ENCODE results near the gene HIBADH.

GRCh38 chr7:27703181-27703580 is 40.5 kb upstream of the HIBADH start:
- TF ChIP-seq, protein P1, sequence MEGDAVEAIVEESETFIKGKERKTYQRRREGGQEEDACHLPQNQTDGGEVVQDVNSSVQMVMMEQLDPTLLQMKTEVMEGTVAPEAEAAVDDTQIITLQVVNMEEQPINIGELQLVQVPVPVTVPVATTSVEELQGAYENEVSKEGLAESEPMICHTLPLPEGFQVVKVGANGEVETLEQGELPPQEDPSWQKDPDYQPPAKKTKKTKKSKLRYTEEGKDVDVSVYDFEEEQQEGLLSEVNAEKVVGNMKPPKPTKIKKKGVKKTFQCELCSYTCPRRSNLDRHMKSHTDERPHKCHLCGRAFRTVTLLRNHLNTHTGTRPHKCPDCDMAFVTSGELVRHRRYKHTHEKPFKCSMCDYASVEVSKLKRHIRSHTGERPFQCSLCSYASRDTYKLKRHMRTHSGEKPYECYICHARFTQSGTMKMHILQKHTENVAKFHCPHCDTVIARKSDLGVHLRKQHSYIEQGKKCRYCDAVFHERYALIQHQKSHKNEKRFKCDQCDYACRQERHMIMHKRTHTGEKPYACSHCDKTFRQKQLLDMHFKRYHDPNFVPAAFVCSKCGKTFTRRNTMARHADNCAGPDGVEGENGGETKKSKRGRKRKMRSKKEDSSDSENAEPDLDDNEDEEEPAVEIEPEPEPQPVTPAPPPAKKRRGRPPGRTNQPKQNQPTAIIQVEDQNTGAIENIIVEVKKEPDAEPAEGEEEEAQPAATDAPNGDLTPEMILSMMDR (IDR thresholded peaks at IDR 0.05): no peak
- TF ChIP-seq POLR2A (IDR thresholded peaks at IDR 0.05): no peak

Data from thyroid gland (tissue), 4 donors.